GM10266 (cell line): ENCODE results near the gene EGFR.

Experiments used
- DNase-seq: peaks from one replicate; pipeline ENCODE4 v3.0.0; 2012; ENCODE audit errors: extremely low spot score
- CTCF ChIP-seq: IDR thresholded peaks from 2 replicates; pipeline ENCODE4 v1.5.1; 2012; ENCODE audit warnings: mild to moderate bottlenecking, low read depth; ENCODE audit not compliant: control insufficient read depth, insufficient read depth; ENCODE audit errors: missing control alignments

EGFR gene

DNA sequence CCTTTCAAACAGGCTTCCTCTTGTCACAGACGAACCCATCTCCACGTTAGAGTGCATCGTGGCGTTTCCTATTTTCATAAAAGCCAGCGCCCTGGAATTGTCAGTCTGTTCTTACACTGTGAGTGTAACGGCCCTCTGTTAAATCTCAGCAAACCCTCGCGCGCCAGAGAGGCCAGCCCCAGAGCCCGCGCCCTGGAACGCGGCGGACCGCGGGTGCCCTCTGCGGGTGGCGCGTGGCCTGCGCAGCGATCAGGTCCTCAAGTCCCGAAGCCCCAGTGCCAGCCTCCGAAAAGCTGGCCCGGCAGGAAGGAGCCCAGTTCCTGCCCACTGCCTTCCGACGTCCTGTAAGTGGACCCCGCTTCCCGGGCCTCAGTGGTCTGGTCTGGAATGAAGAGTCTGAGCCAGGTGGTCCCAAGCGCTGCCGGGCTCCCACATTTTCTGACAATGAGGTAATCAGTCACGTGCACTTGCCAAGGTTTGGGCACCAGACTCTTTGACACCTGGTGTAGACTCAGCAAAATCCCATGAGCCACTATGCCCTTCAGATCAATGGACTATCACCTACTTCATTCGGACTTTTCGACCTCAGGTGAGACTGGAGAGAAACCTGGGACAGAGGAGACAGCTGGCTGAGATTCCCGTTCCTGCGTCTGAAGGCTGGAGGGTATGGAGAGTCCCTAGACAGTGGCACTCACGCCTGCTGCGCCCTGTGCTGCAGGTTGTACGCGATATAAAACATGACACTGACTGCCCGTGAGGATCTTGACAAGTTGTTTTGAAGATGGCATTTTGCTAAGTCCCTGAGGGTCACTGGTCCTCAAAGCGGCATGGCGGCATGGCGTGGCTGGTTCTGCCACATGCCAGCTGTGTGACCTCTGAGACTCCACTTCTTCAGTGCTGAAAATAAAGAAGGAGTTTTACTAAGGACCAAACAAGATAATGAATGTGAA, 237.0 kb downstream of the EGFR start:
- DNase-seq = peak; percentile 81
- TF ChIP-seq CTCF = peak; percentile 95

GRCh38 chr7:55258631-55259030, 239.8 kb downstream of the EGFR start:
- TF ChIP-seq CTCF = no peak
- DNase-seq = no peak

DNA sequence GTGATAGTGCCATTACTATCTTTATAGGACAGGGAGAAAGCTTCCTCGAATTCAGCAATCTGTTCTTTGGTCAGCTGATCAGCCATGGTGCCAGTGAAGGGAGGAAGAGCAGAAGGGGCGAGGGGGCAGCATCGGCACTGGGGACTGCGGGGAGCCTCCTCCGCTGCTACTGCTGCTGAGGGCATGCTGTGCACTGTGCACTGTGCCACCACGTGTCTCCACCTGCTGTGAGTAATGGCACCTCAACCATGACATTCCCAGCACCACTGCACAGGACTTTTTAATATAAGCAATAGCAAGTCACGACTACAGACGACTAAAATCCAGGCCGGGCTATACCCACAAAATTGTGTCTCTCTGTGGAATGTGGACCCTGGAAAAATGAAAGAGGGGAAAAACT, 241.4 kb downstream of the EGFR start:
- no peak for DNase-seq
- TF ChIP-seq CTCF = no peak

DNA sequence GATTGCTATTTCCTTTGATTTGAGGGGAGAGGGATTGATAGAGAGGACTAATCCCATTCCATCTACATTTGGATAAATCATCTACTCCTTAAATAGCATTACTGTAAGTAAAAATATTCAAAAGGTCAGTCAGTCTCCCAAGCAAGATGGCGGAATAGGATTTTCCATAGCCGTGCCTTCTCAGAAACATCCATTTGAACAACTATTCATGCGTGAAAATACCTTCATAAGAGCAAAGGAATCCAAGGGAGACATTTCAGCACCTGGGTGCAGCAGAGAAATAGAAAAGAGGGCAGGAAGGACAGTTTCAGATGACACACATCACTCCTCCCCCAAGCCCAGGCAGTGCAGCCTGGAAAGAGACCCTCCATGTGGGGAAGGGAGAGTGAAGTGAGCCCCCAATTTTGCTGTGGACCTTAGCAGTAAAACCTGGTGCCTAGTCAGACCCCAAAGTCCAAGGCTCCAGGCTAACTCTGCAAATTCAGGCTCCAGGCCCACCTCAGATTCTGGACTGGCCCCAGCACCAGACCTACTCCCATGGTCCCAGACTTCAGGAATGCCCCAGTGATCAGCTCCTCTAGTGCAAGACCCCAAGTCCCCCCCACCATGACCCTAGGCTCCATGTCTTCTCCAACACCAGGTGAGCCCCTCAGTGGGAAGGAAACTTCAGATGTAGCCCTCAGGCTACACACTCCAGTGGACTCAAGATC, 242.0 kb downstream of the EGFR start:
- no peak for TF ChIP-seq CTCF
- no peak for DNase-seq
